Body of pancreas (tissue), 4 donors: ENCODE results near the gene ITGB1BP1.

Experiments used
- CTCF ChIP-seq, 7 experiments: fragments of 450-650 bp in 4 of 7; fragments of 200-600 bp in 3 of 7; sonication (generic) in 3 of 7; IDR thresholded peaks; one replicate each; pipeline ENCODE4 v1.5.1; 2016 to 2019; ENCODE audit warnings: antibody characterized with exemption in 7 of 7
- POLR2A ChIP-seq, 3 donors: fragments of 450-650 bp; IDR thresholded peaks; one replicate each; pipeline ENCODE4 v1.6.1; 2016; ENCODE audit warnings: antibody characterized with exemption in 3 of 3, mild to moderate bottlenecking in 2 of 3

- no peak for TF ChIP-seq CTCF (IDR thresholded peaks at IDR 0.05)
- TF ChIP-seq POLR2A (IDR thresholded peaks at IDR 0.05): no peak
Measured at GRCh38 chr2:9365498-9366019, 57.8 kb downstream of the ITGB1BP1 start.
